H1 (cell line): ENCODE results near the gene C3orf20. TPM values are rescaled to one million over a fixed set of nuclear protein-coding genes. Genes with fewer than 3 reads are reported as not detected.
A peak's percentile ranks its signal among the peaks of the same experiment; 100 is the strongest.

Experiments used
- EP300 ChIP-seq, 2 experiments: IDR thresholded peaks; 1 replicate in 1 of 2; 2 replicates in 1 of 2; pipeline ENCODE4 v1.6.1; 2011 to 2012; ENCODE audit warnings: low read depth in 2 of 2, low read length in 2 of 2, mild to moderate bottlenecking in 2 of 2, borderline replicate concordance in 1 of 2, inconsistent platforms in 1 of 2, moderate library complexity in 1 of 2
- JUN ChIP-seq: IDR thresholded peaks from 2 replicates; pipeline ENCODE4 v1.6.1; 2011; ENCODE audit warnings: low read depth, mild to moderate bottlenecking, improper control_type of control experiment, low read length
- NRF1 ChIP-seq: IDR thresholded peaks from 2 replicates; pipeline ENCODE4 v1.6.1; 2011; ENCODE audit warnings: mild to moderate bottlenecking, low read depth, low read length, improper control_type of control experiment
- POU5F1 ChIP-seq: IDR thresholded peaks from 2 replicates; pipeline ENCODE4 v1.6.1; 2011; ENCODE audit warnings: low read depth, mild to moderate bottlenecking, low read length, moderate library complexity
- RNF2 ChIP-seq: fragments of 200-900, 300-1000 bp; sonication (generic); IDR thresholded peaks from 2 replicates; pipeline ENCODE4 v1.7.1; 2016; ENCODE audit warnings: borderline replicate concordance, low read depth, mild to moderate bottlenecking, antibody characterized with exemption, low read length; ENCODE audit not compliant: poor library complexity, severe bottlenecking; ENCODE audit errors: missing control alignments
- SP1 ChIP-seq: IDR thresholded peaks from 2 replicates; pipeline ENCODE4 v1.6.1; 2011; ENCODE audit warnings: low read depth, low read length
- SP2 ChIP-seq: IDR thresholded peaks from 2 replicates; pipeline ENCODE4 v1.6.1; 2012; ENCODE audit warnings: mild to moderate bottlenecking, low read length, inconsistent platforms
- ZNF274 ChIP-seq: IDR thresholded peaks from 2 replicates; pipeline ENCODE4 v1.7.0; 2012; ENCODE audit warnings: low read length, borderline replicate concordance; ENCODE audit errors: extremely low read depth
- polyA plus RNA-seq, 7 experiments: library from polyadenylated mRNA; depleted of rRNA in 3 of 7; stranded (reverse) in 5 of 7; unstranded in 2 of 7; fragments of >200 nt in 5 of 7; fragments of 200-250 nt in 2 of 7; gene quantifications; 1 replicate in 5 of 7; 2 replicates in 1 of 7; 4 replicates in 1 of 7; pipeline versions ENCODE4 v1.2.1 to v1.2.3, GENCODE V29; 2011 to 2013; ENCODE audit warnings: missing spikeins in 2 of 7, mixed read lengths in 2 of 7
- total RNA-seq: library from RNA; stranded (reverse); fragmentation: NEBNext Ultra II Directional; extraction: Animal tissue kit (Norgen Biotek cat#: 25700); gene quantifications from 2 replicates; pipeline ENCODE4 v1.2.1, GENCODE V29; 2021
- TF ChIP-seq, protein P1 (sequence below): fragments of 300-600 bp; sonication (generic); IDR thresholded peaks from 2 replicates; pipeline ENCODE4 v1.7.1; 2012; ENCODE audit warnings: low read length, moderate library complexity, mild to moderate bottlenecking, inconsistent platforms; ENCODE audit not compliant: insufficient replicate concordance

C3orf20 gene
- total and polyA plus RNA-seq, 2 of the 8 experiments (the other 6 are each of a cell fraction or from before 2014, with no cell fraction given), result not detected

DNA sequence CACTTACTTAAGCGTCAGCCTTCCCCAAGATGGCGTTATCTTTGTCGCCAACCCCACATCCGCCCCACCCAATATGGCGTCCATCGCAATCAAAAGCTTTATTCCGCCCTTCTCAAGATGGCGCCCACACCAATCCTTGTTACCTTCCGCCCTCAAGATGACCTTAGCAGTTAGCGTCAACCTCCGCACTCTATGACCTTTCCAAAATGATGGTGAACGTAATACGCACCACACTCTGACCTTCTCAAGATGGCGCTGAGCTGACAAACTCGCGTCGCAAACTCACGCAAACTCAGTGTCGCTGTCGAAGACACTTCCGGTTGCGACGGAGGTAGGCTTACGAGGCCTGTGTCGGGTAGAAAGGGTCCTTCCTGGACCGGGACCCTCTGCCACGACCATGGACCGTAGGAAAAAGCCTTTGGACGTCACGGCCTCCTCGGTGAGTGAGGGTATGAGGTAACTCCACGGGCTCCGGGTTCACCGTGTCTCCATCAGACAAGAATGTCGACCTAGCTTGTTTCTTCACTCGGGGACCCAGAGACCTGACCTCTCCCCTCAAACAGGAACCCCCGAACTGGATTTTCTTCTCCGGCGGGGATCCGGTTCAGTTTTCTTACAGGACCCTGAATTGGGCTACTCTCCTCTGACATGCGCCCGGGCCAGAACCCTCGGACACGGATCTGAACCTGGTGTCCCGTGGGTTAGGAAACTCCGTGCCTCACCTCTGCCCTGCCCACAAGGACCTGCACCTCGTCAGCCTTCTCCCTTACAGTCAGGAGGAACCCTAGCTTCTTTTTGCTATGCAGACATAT, 23.3 kb upstream of the C3orf20 start, which contains the start of gene CCDC174 (continued):
- TF ChIP-seq, protein P1, sequence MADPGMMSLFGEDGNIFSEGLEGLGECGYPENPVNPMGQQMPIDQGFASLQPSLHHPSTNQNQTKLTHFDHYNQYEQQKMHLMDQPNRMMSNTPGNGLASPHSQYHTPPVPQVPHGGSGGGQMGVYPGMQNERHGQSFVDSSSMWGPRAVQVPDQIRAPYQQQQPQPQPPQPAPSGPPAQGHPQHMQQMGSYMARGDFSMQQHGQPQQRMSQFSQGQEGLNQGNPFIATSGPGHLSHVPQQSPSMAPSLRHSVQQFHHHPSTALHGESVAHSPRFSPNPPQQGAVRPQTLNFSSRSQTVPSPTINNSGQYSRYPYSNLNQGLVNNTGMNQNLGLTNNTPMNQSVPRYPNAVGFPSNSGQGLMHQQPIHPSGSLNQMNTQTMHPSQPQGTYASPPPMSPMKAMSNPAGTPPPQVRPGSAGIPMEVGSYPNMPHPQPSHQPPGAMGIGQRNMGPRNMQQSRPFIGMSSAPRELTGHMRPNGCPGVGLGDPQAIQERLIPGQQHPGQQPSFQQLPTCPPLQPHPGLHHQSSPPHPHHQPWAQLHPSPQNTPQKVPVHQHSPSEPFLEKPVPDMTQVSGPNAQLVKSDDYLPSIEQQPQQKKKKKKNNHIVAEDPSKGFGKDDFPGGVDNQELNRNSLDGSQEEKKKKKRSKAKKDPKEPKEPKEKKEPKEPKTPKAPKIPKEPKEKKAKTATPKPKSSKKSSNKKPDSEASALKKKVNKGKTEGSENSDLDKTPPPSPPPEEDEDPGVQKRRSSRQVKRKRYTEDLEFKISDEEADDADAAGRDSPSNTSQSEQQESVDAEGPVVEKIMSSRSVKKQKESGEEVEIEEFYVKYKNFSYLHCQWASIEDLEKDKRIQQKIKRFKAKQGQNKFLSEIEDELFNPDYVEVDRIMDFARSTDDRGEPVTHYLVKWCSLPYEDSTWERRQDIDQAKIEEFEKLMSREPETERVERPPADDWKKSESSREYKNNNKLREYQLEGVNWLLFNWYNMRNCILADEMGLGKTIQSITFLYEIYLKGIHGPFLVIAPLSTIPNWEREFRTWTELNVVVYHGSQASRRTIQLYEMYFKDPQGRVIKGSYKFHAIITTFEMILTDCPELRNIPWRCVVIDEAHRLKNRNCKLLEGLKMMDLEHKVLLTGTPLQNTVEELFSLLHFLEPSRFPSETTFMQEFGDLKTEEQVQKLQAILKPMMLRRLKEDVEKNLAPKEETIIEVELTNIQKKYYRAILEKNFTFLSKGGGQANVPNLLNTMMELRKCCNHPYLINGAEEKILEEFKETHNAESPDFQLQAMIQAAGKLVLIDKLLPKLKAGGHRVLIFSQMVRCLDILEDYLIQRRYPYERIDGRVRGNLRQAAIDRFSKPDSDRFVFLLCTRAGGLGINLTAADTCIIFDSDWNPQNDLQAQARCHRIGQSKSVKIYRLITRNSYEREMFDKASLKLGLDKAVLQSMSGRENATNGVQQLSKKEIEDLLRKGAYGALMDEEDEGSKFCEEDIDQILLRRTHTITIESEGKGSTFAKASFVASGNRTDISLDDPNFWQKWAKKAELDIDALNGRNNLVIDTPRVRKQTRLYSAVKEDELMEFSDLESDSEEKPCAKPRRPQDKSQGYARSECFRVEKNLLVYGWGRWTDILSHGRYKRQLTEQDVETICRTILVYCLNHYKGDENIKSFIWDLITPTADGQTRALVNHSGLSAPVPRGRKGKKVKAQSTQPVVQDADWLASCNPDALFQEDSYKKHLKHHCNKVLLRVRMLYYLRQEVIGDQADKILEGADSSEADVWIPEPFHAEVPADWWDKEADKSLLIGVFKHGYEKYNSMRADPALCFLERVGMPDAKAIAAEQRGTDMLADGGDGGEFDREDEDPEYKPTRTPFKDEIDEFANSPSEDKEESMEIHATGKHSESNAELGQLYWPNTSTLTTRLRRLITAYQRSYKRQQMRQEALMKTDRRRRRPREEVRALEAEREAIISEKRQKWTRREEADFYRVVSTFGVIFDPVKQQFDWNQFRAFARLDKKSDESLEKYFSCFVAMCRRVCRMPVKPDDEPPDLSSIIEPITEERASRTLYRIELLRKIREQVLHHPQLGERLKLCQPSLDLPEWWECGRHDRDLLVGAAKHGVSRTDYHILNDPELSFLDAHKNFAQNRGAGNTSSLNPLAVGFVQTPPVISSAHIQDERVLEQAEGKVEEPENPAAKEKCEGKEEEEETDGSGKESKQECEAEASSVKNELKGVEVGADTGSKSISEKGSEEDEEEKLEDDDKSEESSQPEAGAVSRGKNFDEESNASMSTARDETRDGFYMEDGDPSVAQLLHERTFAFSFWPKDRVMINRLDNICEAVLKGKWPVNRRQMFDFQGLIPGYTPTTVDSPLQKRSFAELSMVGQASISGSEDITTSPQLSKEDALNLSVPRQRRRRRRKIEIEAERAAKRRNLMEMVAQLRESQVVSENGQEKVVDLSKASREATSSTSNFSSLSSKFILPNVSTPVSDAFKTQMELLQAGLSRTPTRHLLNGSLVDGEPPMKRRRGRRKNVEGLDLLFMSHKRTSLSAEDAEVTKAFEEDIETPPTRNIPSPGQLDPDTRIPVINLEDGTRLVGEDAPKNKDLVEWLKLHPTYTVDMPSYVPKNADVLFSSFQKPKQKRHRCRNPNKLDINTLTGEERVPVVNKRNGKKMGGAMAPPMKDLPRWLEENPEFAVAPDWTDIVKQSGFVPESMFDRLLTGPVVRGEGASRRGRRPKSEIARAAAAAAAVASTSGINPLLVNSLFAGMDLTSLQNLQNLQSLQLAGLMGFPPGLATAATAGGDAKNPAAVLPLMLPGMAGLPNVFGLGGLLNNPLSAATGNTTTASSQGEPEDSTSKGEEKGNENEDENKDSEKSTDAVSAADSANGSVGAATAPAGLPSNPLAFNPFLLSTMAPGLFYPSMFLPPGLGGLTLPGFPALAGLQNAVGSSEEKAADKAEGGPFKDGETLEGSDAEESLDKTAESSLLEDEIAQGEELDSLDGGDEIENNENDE, result no peak
- TF ChIP-seq EP300 (IDR thresholded peaks at IDR 0.05; ENCODE audit: borderline replicate concordance in 1 of 2, low read depth in 2 of 2, low read length in 2 of 2) (no peak), SP2 (no peak; the same call in 1 of the 2 replicates), POU5F1 (no peak), RNF2 (no peak), ZNF274 (no peak), JUN (no peak), SP1 (no peak), NRF1 (peak; percentile 34; the same call in 1 of the 2 replicates)
